HepG2 (cell line): ENCODE data around the gene PVR. TPM values are rescaled to one million over a fixed set of nuclear protein-coding genes. Genes with fewer than 3 reads are reported as not detected.
A peak's percentile ranks its signal among the peaks of the same experiment; 100 is the strongest.

ENCODE experiments used
- ATAC-seq: fragments of 200-7000 bp; cut with Tn5 transposase; 3 replicates; pipeline ENCODE4 v1.9.1; 2020; ENCODE audit warnings: mild to moderate bottlenecking, moderate library complexity
- BruUV-seq: library from RNA; stranded (reverse); fragments of 400-500 nt; replicated peaks from 2 replicates; lab custom pipeline; 2021; lab: Mats Ljungman, UMichigan
- CTCF ChIA-PET: fragments of 300-600 bp; formaldehyde crosslinking; extraction: SDS; loops from one replicate; lab custom pipeline; 2021; ENCODE audit warnings: low total read pairs, inconsistent platforms, low intra/inter-chr PET ratio; lab: Yijun Ruan, JAX
- POLR2A ChIA-PET: fragments of 350-600 bp; sonication (Branson Sonifier 250); formaldehyde crosslinking; loops from one replicate; lab custom pipeline; 2020; ENCODE audit warnings: antibody characterized with exemption, inconsistent platforms; lab: Yijun Ruan, JAX
- DNase-seq: peaks from one replicate; pipeline ENCODE4 v3.0.0-alpha.2; 2015; ENCODE audit warnings: low spot score
- FAIRE-seq: peaks from 3 replicates; lab custom pipeline; 2011; peaks lifted over from hg19 to GRCh38; lab: Jason Lieb, UNC
- H2AFZ ChIP-seq: one replicate; pipeline ENCODE4 v1.6.1; 2011; ENCODE audit warnings: low read length, inconsistent platforms
- H3K27ac ChIP-seq: fragments of 300-600 bp; 3 replicates; pipeline ENCODE4 v1.8.0; 2011; ENCODE audit warnings: mixed run types, mild to moderate bottlenecking, mixed read lengths, low read length, inconsistent platforms; ENCODE audit not compliant: insufficient read depth; ENCODE audit errors: extremely low read length
- H3K27me3 ChIP-seq, 2 experiments: fragments of 200-600 bp in 1 of 2; 2 replicates in 1 of 2; 3 replicates in 1 of 2; pipeline versions ENCODE4 v1.6.0 to v1.8.0; 2011; ENCODE audit warnings: low read length in 2 of 2, mild to moderate bottlenecking in 2 of 2, moderate library complexity in 2 of 2, inconsistent platforms in 1 of 2; ENCODE audit not compliant: insufficient read depth in 2 of 2, control insufficient read depth in 1 of 2
- H3K36me3 ChIP-seq, 2 experiments: fragments of 200-600 bp in 1 of 2; replicated peaks in 1 of 2; 2 replicates in 1 of 2; 3 replicates in 1 of 2; pipeline versions ENCODE4 v1.5.1 to v1.8.0; 2011; ENCODE audit warnings: low read length in 2 of 2, inconsistent platforms in 1 of 2; ENCODE audit not compliant: insufficient read depth in 2 of 2, control insufficient read depth in 1 of 2
- H3K4me1 ChIP-seq: 2 replicates; pipeline ENCODE4 v1.5.1; 2012; ENCODE audit warnings: low read length, inconsistent platforms; ENCODE audit not compliant: insufficient read depth
- H3K4me2 ChIP-seq: 2 replicates; pipeline ENCODE4 v1.6.0; 2011; ENCODE audit warnings: low read depth, low read length, inconsistent platforms
- H3K4me3 ChIP-seq, 3 experiments: fragments of 200-600 bp in 1 of 3; sonication (generic), shearing (Covaris generic) in 1 of 3; replicated peaks in 1 of 3; 2 replicates each; pipeline ENCODE4 v1.5.1; 2011 to 2016; ENCODE audit warnings: low read length in 3 of 3, inconsistent platforms in 2 of 3, low read depth in 2 of 3, mild to moderate bottlenecking in 2 of 3, control low read depth in 1 of 3, mixed read lengths in 1 of 3; ENCODE audit not compliant: insufficient read depth in 1 of 3
- H3K79me2 ChIP-seq: one replicate; pipeline ENCODE4 v1.6.1; 2011; ENCODE audit warnings: low read length, inconsistent platforms; ENCODE audit not compliant: insufficient read depth
- H3K9ac ChIP-seq: 2 replicates; pipeline ENCODE4 v1.6.0; 2011; ENCODE audit warnings: mild to moderate bottlenecking, low read depth, low read length, inconsistent platforms; ENCODE audit not compliant: insufficient read depth
- H3K9me3 ChIP-seq: 2 replicates; pipeline ENCODE4 v1.5.1; 2012; ENCODE audit warnings: mild to moderate bottlenecking, low read length
- H4K20me1 ChIP-seq: 2 replicates; pipeline ENCODE4 v1.6.0; 2011; ENCODE audit warnings: inconsistent platforms, mild to moderate bottlenecking, low read length, moderate library complexity; ENCODE audit not compliant: insufficient read depth
- CAMTA2 ChIP-seq: sonication (generic); formaldehyde crosslinking; IDR thresholded peaks from 2 replicates; pipeline ENCODE4 v1.4.0; 2020; ENCODE audit warnings: mild to moderate bottlenecking, missing genetic modification reagents, borderline replicate concordance
- HDAC1 ChIP-seq: sonication (generic); formaldehyde crosslinking; IDR thresholded peaks from 2 replicates; pipeline ENCODE4 v1.5.1; 2020; ENCODE audit warnings: mild to moderate bottlenecking, missing genetic modification reagents
- HMG20B ChIP-seq: conservative IDR thresholded peaks from 2 replicates; pipeline ENCODE4 v1.6.1; 2016; ENCODE audit warnings: missing genetic modification reagents, missing compliant biosample characterization
- IKZF1 ChIP-seq: fragments of 450-650 bp; IDR thresholded peaks from 2 replicates; pipeline ENCODE4 v1.7.1; 2016
- MAFG ChIP-seq: sonication (generic); formaldehyde crosslinking; IDR thresholded peaks from 2 replicates; pipeline ENCODE4 v1.5.1; 2020; ENCODE audit warnings: mild to moderate bottlenecking, missing genetic modification reagents
- MXD4 ChIP-seq: IDR thresholded peaks from 2 replicates; pipeline ENCODE4 v1.6.1; 2016; ENCODE audit warnings: mild to moderate bottlenecking, missing biosample characterization, missing genetic modification reagents
- POLR2A ChIP-seq, 2 experiments: IDR thresholded peaks; 2 replicates each; pipeline ENCODE4 v1.6.1; 2011; ENCODE audit warnings: low read depth in 2 of 2, low read length in 2 of 2, mild to moderate bottlenecking in 1 of 2, moderate library complexity in 1 of 2; ENCODE audit not compliant: insufficient read depth in 1 of 2
- PPARG ChIP-seq: conservative IDR thresholded peaks from 2 replicates; pipeline ENCODE4 v1.6.1; 2016; ENCODE audit warnings: missing biosample characterization, missing genetic modification reagents
- RAD51 ChIP-seq: fragments of 450-650 bp; IDR thresholded peaks from 2 replicates; pipeline ENCODE4 v1.6.1; 2016; ENCODE audit warnings: borderline replicate concordance
- RFX1 ChIP-seq: fragments of 450-650 bp; IDR thresholded peaks from 2 replicates; pipeline ENCODE4 v1.6.1; 2017
- ZNF225 ChIP-seq: sonication (generic); formaldehyde crosslinking; IDR thresholded peaks from 2 replicates; pipeline ENCODE4 v1.4.0; 2020; ENCODE audit warnings: mild to moderate bottlenecking, missing genetic modification reagents
- ZNF317 ChIP-seq: sonication (generic); formaldehyde crosslinking; IDR thresholded peaks from 2 replicates; pipeline ENCODE4 v1.5.0; 2020; ENCODE audit warnings: mild to moderate bottlenecking, missing genetic modification reagents
- WGBS: methylation state at CpG from one replicate; pipeline ENCODE4 v1.1.6; 2017; ENCODE audit warnings: low lambda C conversion rate; 5-methylcytosine and 5-hydroxymethylcytosine counted together
- in situ Hi-C: cut with HindIII; loops from 2 replicates; pipeline ENCODE4 v1.10.0; 2017; ENCODE audit warnings: low pct_unique_long_range_greater_than_20kb; ENCODE audit not compliant: extremely low pct_ligation_motif_present
- intact Hi-C: fragments of 100-400 bp; cut with micrococcal nuclease; formaldehyde crosslinking; loops from one replicate; pipeline ENCODE4 v1.10.0; 2022; ENCODE audit not compliant: unreplicated experiment
- polyA plus RNA-seq, 8 experiments: library from polyadenylated mRNA; depleted of rRNA in 3 of 8; stranded (reverse) in 7 of 8; unstranded in 1 of 8; fragments of >200 nt; fragmentation: Illumina TruSeq in 4 of 8; extraction: Trizol in 4 of 8; gene quantifications; 2 replicates each; pipeline versions ENCODE4 v1.2.1 to v1.2.3, GENCODE V29; 2011 to 2016; ENCODE audit warnings: low read depth in 4 of 8, missing spikeins in 1 of 8, mixed read lengths in 1 of 8; ENCODE audit not compliant: insufficient read depth in 1 of 8
- total RNA-seq, 5 experiments: library from RNA; depleted of rRNA; stranded (reverse); fragments of >200 nt; fragmentation: Illumina TruSeq; extraction: Trizol; gene quantifications; 2 replicates each; pipeline ENCODE4 v1.2.3, GENCODE V29; 2016; ENCODE audit warnings: low read depth in 1 of 5
- TF ChIP-seq, protein P1 (sequence below): sonication (generic); formaldehyde crosslinking; IDR thresholded peaks from 2 replicates; pipeline ENCODE4 v1.5.1; 2020; ENCODE audit warnings: missing genetic modification reagents, mild to moderate bottlenecking, borderline replicate concordance

The PVR gene
- total and polyA plus RNA-seq, 2 of the 13 experiments (the other 11 are each of a cell fraction or from before 2014, with no cell fraction given): 43.4 to 46.6 TPM

DNA sequence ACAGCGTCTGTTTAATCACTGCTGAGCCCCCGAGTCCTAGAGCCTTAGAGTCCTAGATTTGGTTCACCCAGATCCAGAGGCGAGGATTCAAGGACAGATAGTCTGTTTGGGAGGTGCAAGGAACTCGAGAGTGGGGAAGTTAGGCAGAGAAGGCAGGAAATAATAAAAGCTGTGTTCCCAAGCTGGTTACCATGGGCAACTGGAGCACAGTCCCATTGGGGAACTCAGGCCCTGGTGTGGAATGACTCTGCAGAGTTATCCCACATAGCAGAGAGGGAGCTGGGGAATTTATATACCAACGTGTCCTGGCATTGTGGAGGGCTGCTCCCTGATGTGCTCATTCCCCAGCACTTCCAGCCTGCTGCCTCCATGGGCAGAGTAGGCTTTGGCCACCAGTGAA lies 20.6 kb upstream of the PVR start:
- no TSS peak for BruUV-seq
- H4K20me1 ChIP-seq: no peaks in the 10 kb centered on the region
- H3K4me1 ChIP-seq: peaks cover 64% of the 10 kb centered on the region
- no peaks in the 10 kb centered on the region for H3K79me2 ChIP-seq
- ChIA-PET CTCF (no interaction called here), POLR2A (interaction anchor here (6.0 kb wide), 1 partner anchor 9 kb away, joined by 87 read pairs; the partner anchor contains the start of gene IGSF23)
- peaks cover 0 to 9% of the 10 kb centered on the region in 2 experiments; a peak in 3 of 5 replicates for H3K36me3 ChIP-seq
- no peak overlapping the region for H3K4me2 ChIP-seq
- ATAC-seq: no peak
- intact Hi-C loops (no loop called here), in situ Hi-C loops (no loop called here)
- no peak overlapping the region for H2AFZ ChIP-seq
- no peak for FAIRE-seq
- H3K27ac ChIP-seq: peak overlapping the region; percentile 25
- TF ChIP-seq RFX1: peak; percentile 40; the same call in 1 of the 2 replicates
- TF ChIP-seq, protein P1, sequence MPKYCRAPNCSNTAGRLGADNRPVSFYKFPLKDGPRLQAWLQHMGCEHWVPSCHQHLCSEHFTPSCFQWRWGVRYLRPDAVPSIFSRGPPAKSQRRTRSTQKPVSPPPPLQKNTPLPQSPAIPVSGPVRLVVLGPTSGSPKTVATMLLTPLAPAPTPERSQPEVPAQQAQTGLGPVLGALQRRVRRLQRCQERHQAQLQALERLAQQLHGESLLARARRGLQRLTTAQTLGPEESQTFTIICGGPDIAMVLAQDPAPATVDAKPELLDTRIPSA: no peak
- H3K27me3 ChIP-seq: no peaks in the 10 kb centered on the region
- H3K4me3 ChIP-seq: no peak overlapping the region
- H3K9me3 ChIP-seq: no peaks in the 10 kb centered on the region
- DNase-seq: no peak
- no peak overlapping the region for H3K9ac ChIP-seq
- 93% methylated on average over 5 of the region's 5 CpGs for WGBS

DNA sequence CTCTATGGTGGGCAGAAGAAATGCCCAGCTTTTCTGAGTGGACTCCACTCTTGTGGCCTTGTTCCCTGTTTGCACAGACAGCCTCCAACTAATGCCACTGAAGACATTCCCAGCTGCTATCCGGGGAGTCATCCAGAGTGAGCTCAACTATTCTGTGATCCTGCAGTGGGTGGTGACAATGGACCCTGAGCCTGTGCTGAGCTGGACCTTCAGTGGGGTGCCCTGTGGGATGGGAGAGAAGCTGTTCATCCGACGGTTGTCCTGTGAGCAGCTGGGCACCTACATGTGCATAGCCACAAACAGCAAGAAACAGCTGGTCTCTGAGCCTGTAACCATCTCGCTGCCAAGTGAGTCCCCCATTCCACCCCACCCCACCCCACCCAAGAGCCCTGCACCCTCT lies 20.1 kb upstream of the PVR start:
- POLR2A ChIA-PET: interaction anchor here (6.0 kb wide), 1 partner anchor 10 kb away, joined by 87 read pairs; the partner anchor contains the start of gene IGSF23
- ATAC-seq (no peak), DNase-seq (no peak), FAIRE-seq (no peak)
- Histone ChIP-seq H3K9me3 (no peaks in the 10 kb centered on the region), H3K27me3 (no peaks in the 10 kb centered on the region), H3K4me2 (no peak overlapping the region), H3K79me2 (no peaks in the 10 kb centered on the region), H4K20me1 (no peaks in the 10 kb centered on the region), H2AFZ (no peak overlapping the region), H3K36me3 (peaks cover 0 to 9% of the 10 kb centered on the region in 2 experiments; a peak in 4 of 5 replicates), H3K27ac (no peak overlapping the region), H3K4me3 (no peak overlapping the region)
- intact Hi-C loops (no loop called here), in situ Hi-C loops (no loop called here)
- no TSS peak for BruUV-seq
- no peak for TF ChIP-seq PPARG (CRISPR knock-in tag)
- TF ChIP-seq RAD51: no peak
- no peak for TF ChIP-seq IKZF1
- no peak for TF ChIP-seq MXD4 (CRISPR knock-in tag)
- TF ChIP-seq HDAC1: no peak
- no peak for TF ChIP-seq POLR2A (IDR thresholded peaks at IDR 0.05; ENCODE audit: insufficient read depth in 1 of 2, low read depth in 2 of 2, low read length in 2 of 2)
- TF ChIP-seq ZNF225 (CRISPR knock-in tag): no peak
- no peak for TF ChIP-seq MAFG (CRISPR knock-in tag)
- TF ChIP-seq CAMTA2 (CRISPR knock-in tag): no peak
- no peak for TF ChIP-seq ZNF317 (CRISPR knock-in tag)
- no peak for TF ChIP-seq HMG20B
- TF ChIP-seq, all 625 proteins: peak for 0
- CTCF ChIA-PET: no interaction called here
- 70% methylated on average over 2 of the region's 4 CpGs for WGBS
- Histone ChIP-seq H3K9ac (no peak overlapping the region), H3K4me1 (peaks cover 64% of the 10 kb centered on the region)
